ENCODE data around the gene HAPSTR1.

Gene HAPSTR1

GRCh38 chr16:9136596-9136995 lies 45.2 kb downstream of the HAPSTR1 start:
- WGBS, 2 experiments (ENCODE audit: insufficient coverage in 2 of 2): 89 to 94% methylated on average over 12 of the region's 13 CpGs

GRCh38 chr16:9138021-9138680 lies 46.7 kb downstream of the HAPSTR1 start:
- H3K27ac ChIP-seq (ENCODE audit: low read depth, low read length, severe bottlenecking): no peak overlapping the region
- no peaks in the 10 kb centered on the region for H3K36me3 ChIP-seq (ENCODE audit: control insufficient read depth, insufficient read depth, low read length)
- no peaks in the 10 kb centered on the region for H3K9me3 ChIP-seq (ENCODE audit: control insufficient read depth, low read length)
- 82 to 86% methylated on average over 8 to 13 of the region's 14 CpGs for WGBS, 2 experiments (ENCODE audit: insufficient coverage in 2 of 2)
- H3K4me1 ChIP-seq (ENCODE audit: control insufficient read depth, insufficient read depth, low read length, poor library complexity, severe bottlenecking): no peaks in the 10 kb centered on the region
- no peak overlapping the region for H3K4me3 ChIP-seq (ENCODE audit: extremely low read depth, insufficient read depth, low read length, poor library complexity, severe bottlenecking)

More at GRCh38 chr16:9136596-9136995, 45.2 kb downstream of the HAPSTR1 start:
- no peak overlapping the region for H3K27ac ChIP-seq (ENCODE audit: low read depth, low read length, severe bottlenecking)
- H3K36me3 ChIP-seq (ENCODE audit: control insufficient read depth, insufficient read depth, low read length): no peaks in the 10 kb centered on the region
- no peaks in the 10 kb centered on the region for H3K4me1 ChIP-seq (ENCODE audit: control insufficient read depth, insufficient read depth, low read length, poor library complexity, severe bottlenecking)
- no peak overlapping the region for H3K4me3 ChIP-seq (ENCODE audit: extremely low read depth, insufficient read depth, low read length, poor library complexity, severe bottlenecking)
- H3K9me3 ChIP-seq (ENCODE audit: control insufficient read depth, low read length): no peaks in the 10 kb centered on the region

- no peaks in the 10 kb centered on the region for H3K9me3 ChIP-seq (ENCODE audit: control insufficient read depth, low read length)
- no peak overlapping the region for H3K4me3 ChIP-seq (ENCODE audit: extremely low read depth, insufficient read depth, low read length, poor library complexity, severe bottlenecking)
- WGBS, 2 experiments (ENCODE audit: insufficient coverage in 2 of 2): 23 to 28% methylated on average over 15 to 17 of the region's 21 CpGs
- no peak overlapping the region for H3K27ac ChIP-seq (ENCODE audit: low read depth, low read length, severe bottlenecking)
- H3K36me3 ChIP-seq (ENCODE audit: control insufficient read depth, insufficient read depth, low read length): no peaks in the 10 kb centered on the region
- no peaks in the 10 kb centered on the region for H3K4me1 ChIP-seq (ENCODE audit: control insufficient read depth, insufficient read depth, low read length, poor library complexity, severe bottlenecking)
Measured at GRCh38 chr16:9138731-9139501, 47.5 kb downstream of the HAPSTR1 start.

GRCh38 chr16:9139965-9140364 lies 48.5 kb downstream of the HAPSTR1 start:
- H3K36me3 ChIP-seq (ENCODE audit: control insufficient read depth, insufficient read depth, low read length): no peaks in the 10 kb centered on the region
- H3K27ac ChIP-seq (ENCODE audit: low read depth, low read length, severe bottlenecking): no peak overlapping the region
- no peaks in the 10 kb centered on the region for H3K9me3 ChIP-seq (ENCODE audit: control insufficient read depth, low read length)
- H3K4me3 ChIP-seq (ENCODE audit: extremely low read depth, insufficient read depth, low read length, poor library complexity, severe bottlenecking): no peak overlapping the region
- WGBS, 2 experiments (ENCODE audit: insufficient coverage in 2 of 2): 93 to 96% methylated on average over 7 of the region's 7 CpGs
- H3K4me1 ChIP-seq (ENCODE audit: control insufficient read depth, insufficient read depth, low read length, poor library complexity, severe bottlenecking): no peaks in the 10 kb centered on the region
